ENCODE data around the gene TBCA. TPM values are rescaled to one million over a fixed set of nuclear protein-coding genes. Genes with fewer than 3 reads are reported as not detected.

TBCA gene
- total and polyA plus RNA-seq, 9 of the 15 experiments (the other 6 are each of a cell fraction or from before 2014, with no cell fraction given) = 164 to 661 (median 334) TPM

DNA sequence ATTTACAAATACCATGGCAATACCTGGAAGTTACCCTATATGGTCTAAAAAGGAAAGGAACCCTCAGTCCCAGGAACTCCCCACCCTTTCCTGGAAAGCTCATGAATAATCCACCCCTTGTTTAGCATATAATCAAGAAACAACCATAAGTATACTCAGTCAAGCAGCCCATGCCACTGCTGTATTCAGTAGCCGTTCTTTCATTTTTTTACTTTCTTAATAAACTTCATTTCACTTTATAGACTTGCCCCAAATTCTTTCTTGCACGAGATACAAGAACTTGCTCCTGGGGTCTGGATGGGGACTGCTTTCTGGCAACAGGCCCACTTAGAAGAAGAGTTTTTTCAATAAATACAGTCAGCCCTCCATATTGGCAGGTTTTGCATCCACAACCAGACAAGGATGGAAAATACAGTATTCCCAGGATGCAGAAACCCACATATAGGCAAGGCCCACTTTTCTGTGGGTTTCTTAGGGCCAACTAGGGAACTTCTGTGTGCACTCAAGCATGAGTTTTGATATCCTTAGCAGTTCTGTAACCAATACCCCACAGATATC, 2.8 kb upstream of the TBCA start (continued):
- TF ChIP-seq TEAD4 (IDR thresholded peaks at IDR 0.05; ENCODE audit: low read length) (peak; percentile 72), TEAD4 (CRISPR knock-in tag; IDR thresholded peaks at IDR 0.05; ENCODE audit: borderline replicate concordance) (no peak), FIP1L1 (IDR thresholded peaks at IDR 0.05; ENCODE audit: low read depth, low read length, poor library complexity, severe bottlenecking) (peak; percentile 87), ZC3H8 (IDR thresholded peaks at IDR 0.05) (peak; percentile 89), TBL1XR1 (IDR thresholded peaks at IDR 0.05; ENCODE audit: low read length in 2 of 2) (0 out of 4 replicates have a peak, but pooled peaks of 1 of the 2 experiments have one; percentile 49), NCOR1 (IDR thresholded peaks at IDR 0.05) (0 out of 2 replicates have a peak, but pooled peaks have one; percentile 28), STAT5A (IDR thresholded peaks at IDR 0.05; ENCODE audit: borderline replicate concordance, low read length) (peak; percentile 63), POLR2A (conservative IDR thresholded peaks at IDR 0.05) (peak; percentile 92), DIDO1 (tag; IDR thresholded peaks at IDR 0.05; ENCODE audit: low read depth) (no peak), ZNF316 (IDR thresholded peaks at IDR 0.05) (peak; percentile 23; the same call in 1 of the 2 replicates), NR2C2 (CRISPR knock-in tag; IDR thresholded peaks at IDR 0.05) (no peak), NR2C2 (tag; IDR thresholded peaks at IDR 0.05) (no peak)

DNA sequence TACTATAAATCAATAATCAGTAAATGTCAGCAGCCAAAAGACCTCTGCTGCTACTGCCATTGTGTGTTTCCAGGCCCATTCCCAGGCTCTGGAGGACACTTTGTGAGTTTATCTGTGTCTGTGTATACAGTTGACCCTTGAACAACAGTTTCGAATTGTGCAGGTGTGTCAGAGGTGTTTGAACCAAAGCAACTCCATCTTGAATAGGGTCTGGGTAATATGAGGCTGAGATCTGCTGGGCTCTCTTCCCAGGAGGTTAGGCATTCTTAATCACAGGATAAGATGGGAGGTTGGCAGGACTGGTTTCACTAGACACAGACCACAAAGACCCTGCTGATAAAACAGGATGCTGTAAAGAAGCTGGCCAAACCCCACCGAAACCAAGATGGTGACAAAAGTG, 2.3 kb upstream of the TBCA start:
- H3K27me3 ChIP-seq (ENCODE audit: control insufficient read depth in 2 of 2, insufficient read depth in 2 of 2, low read length in 2 of 2) = no peaks in the 10 kb centered on the region
- intact Hi-C loops (cut with micrococcal nuclease) = no loop called here
- no peaks in the 10 kb centered on the region for H3K9me3 ChIP-seq (replicated peaks; ENCODE audit: control insufficient read depth, insufficient read depth, low read depth, low read length)
- DNase-seq (ENCODE audit: extremely low read depth in 1 of 4, low spot score in 3 of 4) (no peak), FAIRE-seq (peak; percentile 32), ATAC-seq (no peak)
- peaks cover 28% of the 10 kb centered on the region for H3K79me2 ChIP-seq (ENCODE audit: control insufficient read depth, insufficient read depth, low read length)
- H3K9me1 ChIP-seq (ENCODE audit: control insufficient read depth, insufficient read depth, low read length) = no peaks in the 10 kb centered on the region
- H3K4me1 ChIP-seq (replicated peaks in 1 of 2; ENCODE audit: control insufficient read depth in 2 of 2, insufficient read depth in 2 of 2, low read length in 2 of 2) = peaks cover 7 to 9% of the 10 kb centered on the region in 2 experiments; a peak in 3 of 5 replicates
- H3K27ac ChIP-seq (ENCODE audit: extremely low read depth, low read depth, low read length) = no peak overlapping the region
- no peak overlapping the region for H3K9ac ChIP-seq (ENCODE audit: insufficient read depth in 1 of 2, low read depth in 2 of 2, low read length in 2 of 2)
- ChIA-PET CTCF (ENCODE audit: low intra/inter-chr PET ratio) (no interaction called here), POLR2A (interaction anchor here (0.7 kb wide), 3 partner anchors 9 to 62 kb away, joined by 3 to 4 read pairs (median 3); no protein-coding TSS in a partner anchor)
- H3K36me3 ChIP-seq (ENCODE audit: control insufficient read depth, insufficient read depth, low read length) = peaks cover 7% of the 10 kb centered on the region
- WGBS (ENCODE audit: insufficient coverage, low coverage, missing lambda C conversion rate) = 65% methylated on average over 2 of the region's 2 CpGs
- H4K20me1 ChIP-seq (replicated peaks; ENCODE audit: control insufficient read depth, insufficient read depth, low read length) = no peaks in the 10 kb centered on the region
- in situ Hi-C loops (cut with MboI) = no loop called here
- no peak overlapping the region for H3K4me3 ChIP-seq
- BruUV-seq (replicated peaks) = no TSS peak
- H3K4me2 ChIP-seq (ENCODE audit: insufficient read depth, low read length) = no peak overlapping the region
- H2AFZ ChIP-seq (ENCODE audit: low read depth, low read length) = peak overlapping the region; percentile 43; the same call in 1 of the 2 replicates
- TF ChIP-seq POLR3A (IDR thresholded peaks at IDR 0.05; ENCODE audit: borderline replicate concordance, extremely low read depth, insufficient read depth, insufficient read length) (no peak), TRIM28 (IDR thresholded peaks at IDR 0.05) (no peak), GATAD2A (IDR thresholded peaks at IDR 0.05) (no peak), NR1H2 (CRISPR knock-in tag; IDR thresholded peaks at IDR 0.05) (no peak), KLF1 (tag; IDR thresholded peaks at IDR 0.05) (no peak), SMAD4 (CRISPR knock-in tag; conservative IDR thresholded peaks at IDR 0.05) (peak; percentile 61), BDP1 (IDR thresholded peaks at IDR 0.05; ENCODE audit: insufficient read depth, insufficient read length) (no peak), KAT2B (IDR thresholded peaks at IDR 0.05; ENCODE audit: low read depth, low read length) (no peak), NELFE (IDR thresholded peaks at IDR 0.05; ENCODE audit: insufficient read depth, insufficient read length) (no peak)
- TF ChIP-seq, protein P1, sequence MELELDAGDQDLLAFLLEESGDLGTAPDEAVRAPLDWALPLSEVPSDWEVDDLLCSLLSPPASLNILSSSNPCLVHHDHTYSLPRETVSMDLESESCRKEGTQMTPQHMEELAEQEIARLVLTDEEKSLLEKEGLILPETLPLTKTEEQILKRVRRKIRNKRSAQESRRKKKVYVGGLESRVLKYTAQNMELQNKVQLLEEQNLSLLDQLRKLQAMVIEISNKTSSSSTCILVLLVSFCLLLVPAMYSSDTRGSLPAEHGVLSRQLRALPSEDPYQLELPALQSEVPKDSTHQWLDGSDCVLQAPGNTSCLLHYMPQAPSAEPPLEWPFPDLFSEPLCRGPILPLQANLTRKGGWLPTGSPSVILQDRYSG (tag; conservative IDR thresholded peaks at IDR 0.05; ENCODE audit: low read depth) = peak; percentile 86
- TF ChIP-seq, protein P2, sequence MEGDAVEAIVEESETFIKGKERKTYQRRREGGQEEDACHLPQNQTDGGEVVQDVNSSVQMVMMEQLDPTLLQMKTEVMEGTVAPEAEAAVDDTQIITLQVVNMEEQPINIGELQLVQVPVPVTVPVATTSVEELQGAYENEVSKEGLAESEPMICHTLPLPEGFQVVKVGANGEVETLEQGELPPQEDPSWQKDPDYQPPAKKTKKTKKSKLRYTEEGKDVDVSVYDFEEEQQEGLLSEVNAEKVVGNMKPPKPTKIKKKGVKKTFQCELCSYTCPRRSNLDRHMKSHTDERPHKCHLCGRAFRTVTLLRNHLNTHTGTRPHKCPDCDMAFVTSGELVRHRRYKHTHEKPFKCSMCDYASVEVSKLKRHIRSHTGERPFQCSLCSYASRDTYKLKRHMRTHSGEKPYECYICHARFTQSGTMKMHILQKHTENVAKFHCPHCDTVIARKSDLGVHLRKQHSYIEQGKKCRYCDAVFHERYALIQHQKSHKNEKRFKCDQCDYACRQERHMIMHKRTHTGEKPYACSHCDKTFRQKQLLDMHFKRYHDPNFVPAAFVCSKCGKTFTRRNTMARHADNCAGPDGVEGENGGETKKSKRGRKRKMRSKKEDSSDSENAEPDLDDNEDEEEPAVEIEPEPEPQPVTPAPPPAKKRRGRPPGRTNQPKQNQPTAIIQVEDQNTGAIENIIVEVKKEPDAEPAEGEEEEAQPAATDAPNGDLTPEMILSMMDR (IDR thresholded peaks at IDR 0.05 in 2 of 3, conservative IDR thresholded peaks at IDR 0.05 in 1 of 3; ENCODE audit: insufficient read depth in 2 of 3, low read depth in 1 of 3, low read length in 3 of 3) = no peak
